CD4-positive, alpha-beta T cell treated with Interleukin-21 for 1 hour (primary cell): Measurements from ENCODE around the gene CDV3.
"Not testable (repeated sequence)": the region's sequence is repeated elsewhere in the genome, so short reads cannot be mapped to it uniquely, and the experiment has no call there.

ENCODE experiments used
- DNase-seq: peaks from one replicate; pipeline ENCODE4 v3.0.0-alpha.2; 2020

The CDV3 gene

GRCh38 chr3:133573629-133574194, at the start of gene CDV3:
Gene CDV3, plus strand, starts transcription at chr3:133573686. Its CDS starts 359 bp downstream, at chr3:133574045.
- DNase-seq: no peak

GRCh38 chr3:133523758-133524157, 49.7 kb upstream of the CDV3 start:
- DNase-seq: not testable (repeated sequence)

DNA sequence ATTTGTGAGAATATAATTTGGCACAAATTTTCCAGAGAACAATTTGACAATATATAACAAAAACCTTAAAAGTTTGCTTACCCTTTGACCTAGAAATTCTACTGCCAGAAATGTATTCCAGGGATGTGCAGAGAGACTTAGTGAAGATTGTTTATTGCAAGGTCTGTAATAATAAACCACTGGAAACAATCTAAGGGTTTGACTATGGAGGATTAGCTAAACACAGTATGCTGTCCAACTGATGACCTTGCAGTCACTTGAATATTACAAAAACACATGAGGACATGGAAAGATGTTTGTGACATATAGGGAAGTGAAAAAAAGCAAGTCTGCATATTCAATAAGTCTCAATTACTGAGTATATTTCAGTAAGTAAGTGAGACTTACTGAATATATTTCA, 48.1 kb upstream of the CDV3 start:
- no peak for DNase-seq

GRCh38 chr3:133527081-133527715, 46.3 kb upstream of the CDV3 start:
- DNase-seq: no peak

GRCh38 chr3:133529809-133530208, 43.7 kb upstream of the CDV3 start:
- DNase-seq: no peak

GRCh38 chr3:133531981-133532380, 41.5 kb upstream of the CDV3 start:
- no peak for DNase-seq

DNA sequence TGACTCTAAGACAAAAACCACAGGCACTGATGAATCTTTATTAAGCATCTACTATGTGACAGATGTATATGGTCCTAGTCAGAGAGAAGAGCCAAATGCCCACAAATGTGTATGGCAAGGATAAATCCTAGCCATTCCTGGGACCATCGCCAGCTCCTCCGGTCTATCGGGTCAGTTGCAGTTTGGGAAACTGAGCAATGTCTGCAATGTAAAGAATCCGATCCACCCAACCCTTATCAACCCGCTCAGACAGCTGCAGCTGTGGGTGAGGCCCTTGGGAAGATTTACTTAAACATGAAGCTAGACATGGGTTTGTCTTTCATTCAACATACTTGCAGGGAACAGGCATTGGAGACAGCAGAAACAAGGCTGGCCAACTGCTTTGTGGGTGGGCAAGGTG, 40.5 kb upstream of the CDV3 start:
- DNase-seq: no peak

- no peak for DNase-seq
These were observed 37.3 kb upstream of the CDV3 start for GRCh38 chr3:133535971-133536881.

GRCh38 chr3:133537131-133537530, 36.4 kb upstream of the CDV3 start:
- DNase-seq: not testable (repeated sequence)

DNA sequence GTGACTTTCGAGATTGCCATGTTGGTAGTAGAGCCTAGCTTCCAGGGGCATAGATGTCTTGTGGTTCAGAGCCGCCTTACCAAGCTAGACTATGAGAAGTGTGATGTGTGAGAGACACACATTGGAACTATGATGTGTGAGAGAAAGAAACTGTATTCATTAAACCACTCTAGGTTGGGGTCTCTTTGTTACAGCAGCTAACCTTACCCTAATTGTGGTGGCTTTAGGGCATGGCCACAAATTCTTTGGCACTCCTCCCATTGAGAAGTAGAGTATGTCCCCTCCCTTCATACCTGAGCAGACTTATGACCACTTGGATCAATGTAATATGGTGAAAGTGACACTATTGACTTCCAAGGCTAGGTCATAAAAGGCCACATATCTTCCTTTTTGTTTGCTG, 35.3 kb upstream of the CDV3 start:
- DNase-seq: no peak

GRCh38 chr3:133540896-133541674, 32.4 kb upstream of the CDV3 start:
- DNase-seq: no peak

GRCh38 chr3:133542871-133543270, 30.6 kb upstream of the CDV3 start:
- DNase-seq: no peak

DNA sequence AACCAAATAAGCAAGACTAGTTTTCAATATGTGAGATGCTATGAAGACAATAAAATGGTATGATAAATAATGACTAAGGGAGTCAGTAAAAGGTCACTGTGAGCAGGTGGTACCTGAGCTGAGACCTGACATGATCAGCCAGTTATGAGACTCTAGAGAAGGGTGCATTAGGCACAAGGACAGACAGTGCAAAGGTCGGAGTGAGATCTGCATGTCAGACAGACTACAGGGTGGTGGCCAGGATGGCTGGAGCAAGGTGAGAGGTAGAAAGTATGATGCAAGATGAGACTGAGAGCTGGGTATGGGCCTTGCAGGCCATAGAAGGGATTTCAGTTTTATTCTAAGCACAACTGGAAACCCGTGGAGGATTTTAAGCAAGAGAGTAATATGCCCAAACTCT, 28.5 kb upstream of the CDV3 start:
- not testable (repeated sequence) for DNase-seq

DNA sequence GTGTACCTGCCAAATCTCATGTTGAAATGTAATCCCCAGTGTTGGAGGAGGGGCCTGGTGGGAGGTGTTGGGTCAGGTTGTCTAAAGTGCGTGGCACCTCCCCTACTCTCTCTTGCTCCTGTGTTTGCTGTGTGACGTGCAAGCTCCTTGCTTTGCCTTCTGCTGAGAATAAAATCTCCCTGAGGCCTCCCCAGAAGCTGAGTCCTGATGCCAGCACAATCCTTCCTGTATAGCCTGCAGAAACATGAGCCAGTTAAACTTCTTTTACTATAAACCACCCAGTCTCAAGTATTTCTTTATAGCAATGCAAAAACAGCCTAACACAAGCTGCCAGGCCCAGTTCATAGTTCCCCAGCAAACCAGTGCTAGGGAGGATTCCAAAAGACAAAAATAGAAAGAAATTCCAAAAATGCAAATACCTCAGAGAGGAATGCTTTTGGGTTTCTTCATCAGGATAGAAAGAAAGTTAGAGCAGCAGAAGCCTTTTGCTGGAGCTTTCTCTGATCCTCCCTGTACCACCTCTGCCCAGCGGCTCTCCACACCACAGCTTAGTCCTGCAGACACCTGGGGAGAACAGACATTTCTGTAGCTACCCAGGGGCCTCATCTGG, 25.9 kb upstream of the CDV3 start:
- DNase-seq: no peak

GRCh38 chr3:133548090-133548489, 25.4 kb upstream of the CDV3 start:
- DNase-seq: no peak

DNA sequence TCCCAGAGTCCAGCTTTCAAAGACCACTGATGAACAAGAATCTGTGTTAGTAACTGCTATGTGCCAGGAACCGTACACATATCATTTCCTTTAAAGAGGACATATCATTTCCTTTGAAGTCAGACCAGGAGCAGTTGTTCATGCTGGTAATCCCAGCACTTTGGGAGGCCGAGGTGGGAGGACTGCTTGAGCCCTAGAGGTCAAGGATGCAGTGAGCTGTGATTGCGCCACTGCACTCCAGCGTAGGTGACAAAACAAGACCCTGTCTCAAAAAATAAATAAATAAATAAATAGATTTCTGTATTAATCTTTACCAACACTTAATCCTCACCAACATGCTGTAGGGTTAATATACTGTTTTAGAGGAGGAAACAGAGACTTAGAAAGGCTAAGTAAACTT, 23.9 kb upstream of the CDV3 start:
- DNase-seq: no peak

DNA sequence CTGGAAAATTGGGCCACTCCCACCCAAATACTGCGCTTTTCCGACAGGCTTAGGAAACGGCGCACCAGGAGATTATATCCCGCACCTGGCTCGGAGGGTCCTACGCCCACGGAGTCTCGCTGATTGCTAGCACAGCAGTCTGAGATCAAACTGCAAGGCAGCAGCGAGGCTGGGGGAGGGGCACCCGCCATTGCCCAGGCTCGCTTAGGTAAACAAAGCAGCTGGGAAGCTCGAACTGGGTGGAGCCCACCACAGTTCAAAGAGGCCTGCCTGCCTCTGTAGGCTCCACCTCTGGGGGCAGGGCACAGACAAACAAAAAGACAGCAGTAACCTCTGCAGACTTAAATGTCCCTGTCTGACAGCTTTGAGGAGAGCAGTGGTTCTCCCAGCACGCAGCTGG, 21.9 kb upstream of the CDV3 start:
- DNase-seq: not testable (repeated sequence)

GRCh38 chr3:133561679-133562078, 11.8 kb upstream of the CDV3 start:
- DNase-seq: no peak

DNA sequence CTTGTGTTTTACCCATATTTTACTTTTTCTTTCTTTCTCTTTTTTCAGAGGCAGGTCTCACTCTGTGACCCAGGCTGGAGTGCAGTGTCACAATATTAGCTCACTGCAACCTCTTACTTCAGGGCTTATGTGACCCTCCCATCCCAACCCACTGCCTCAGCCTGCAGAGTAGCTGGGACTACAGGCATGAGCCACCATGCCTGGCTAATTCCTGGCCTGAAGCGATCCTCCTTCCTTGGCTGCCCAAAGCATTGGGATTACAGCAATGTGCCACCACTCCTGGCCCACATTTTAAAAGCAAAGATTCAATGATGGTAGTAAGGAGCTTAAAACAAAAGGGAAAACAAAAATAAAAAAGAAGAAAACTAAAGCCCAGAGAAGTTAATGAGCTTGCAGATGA, 11.1 kb upstream of the CDV3 start:
- DNase-seq: no peak

DNA sequence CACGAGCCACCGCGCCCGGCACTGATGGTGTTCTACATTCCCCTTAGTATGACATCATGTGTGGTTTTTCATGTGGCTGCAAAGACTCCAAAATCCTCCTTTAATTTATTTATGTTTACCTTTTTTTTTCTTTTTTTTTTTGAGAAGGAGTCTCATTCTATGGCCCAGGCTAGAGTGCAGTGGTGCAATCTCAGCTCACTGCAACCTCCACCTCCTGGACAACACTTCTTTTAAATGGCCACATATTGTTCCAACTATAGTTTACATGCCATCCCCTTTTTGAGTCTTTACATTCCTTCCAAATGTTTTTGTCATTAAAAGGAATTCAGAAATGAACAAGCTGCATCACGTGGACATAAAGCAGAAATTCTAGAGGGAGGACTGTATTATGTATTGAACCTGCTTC, 10.3 kb upstream of the CDV3 start:
- DNase-seq: no peak

DNA sequence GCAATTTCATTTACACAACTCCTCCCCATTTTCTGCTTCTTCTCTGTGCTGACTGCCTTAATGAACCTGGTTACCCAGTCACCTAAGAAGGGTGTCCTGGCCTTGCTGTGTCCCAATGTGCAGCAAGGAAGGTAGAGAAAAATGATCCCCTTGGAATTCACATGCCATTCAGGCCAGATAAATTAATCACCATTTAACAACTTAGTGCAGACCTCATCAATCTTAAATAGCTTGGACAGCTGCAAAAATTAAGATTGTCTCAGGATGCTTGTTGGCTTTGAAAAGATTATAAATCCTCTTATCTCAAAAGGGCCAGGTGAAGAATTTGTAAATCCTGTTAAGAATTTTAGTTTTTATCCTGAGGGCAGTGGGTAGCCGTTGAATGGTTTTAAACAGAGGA, 9.7 kb upstream of the CDV3 start:
- DNase-seq: no peak

GRCh38 chr3:133568294-133569014, 5.0 kb upstream of the CDV3 start:
- DNase-seq: no peak
